Stimulated activated CD4-positive, alpha-beta T cell treated with anti-CD3 and anti-CD28 coated beads, Interleukin-12 subunit alpha, Interleukin-12 subunit beta, amount 100 ng/mL, for 48 hours (primary cell): ENCODE results near the gene IL5.

Experiments used
- DNase-seq, 3 donors: peaks; one replicate each; pipeline ENCODE4 v3.0.0-alpha.2; 2020; ENCODE audit warnings: low read depth in 2 of 3, low spot score in 1 of 3

Gene IL5

DNA sequence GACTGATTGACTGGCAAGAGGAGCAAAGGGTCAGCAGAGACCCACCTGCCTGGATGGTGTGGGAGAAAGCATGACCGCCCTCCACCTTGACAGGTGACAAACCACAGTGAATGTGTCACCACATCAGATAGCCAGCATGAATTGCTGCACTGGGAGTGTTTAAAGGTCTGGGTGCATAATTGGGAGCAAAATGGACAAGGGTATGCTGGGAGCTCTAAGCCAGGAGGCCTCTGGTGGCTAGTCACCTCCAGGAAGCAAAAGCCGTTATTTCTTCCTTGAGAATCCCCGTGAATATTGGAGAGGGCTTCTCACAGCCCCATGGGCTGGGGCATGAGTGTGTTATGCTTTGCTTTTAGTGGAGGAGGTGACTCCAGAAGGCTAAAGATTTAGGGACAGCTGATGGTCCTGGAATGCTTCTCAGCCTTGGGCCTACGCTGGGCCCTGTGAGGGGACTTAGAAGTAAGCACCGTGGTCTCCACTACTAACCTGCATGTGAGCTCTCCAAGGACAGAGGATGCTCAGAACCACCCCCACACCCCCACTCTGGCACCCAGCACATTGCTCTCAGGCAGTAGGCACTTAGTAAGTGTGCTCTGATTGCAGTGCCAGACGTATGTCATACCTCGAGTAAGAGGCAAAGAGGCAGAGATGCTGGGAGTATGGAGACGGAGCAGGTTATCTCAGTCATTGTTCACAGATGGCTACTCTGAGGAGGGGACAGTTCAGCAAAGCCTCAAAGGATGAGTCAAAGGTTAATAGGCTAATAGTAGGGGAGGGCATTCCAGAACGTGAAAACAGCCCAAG, 43.7 kb downstream of the IL5 start:
- DNase-seq = no peak

GRCh38 chr5:132498686-132499271, 44.5 kb downstream of the IL5 start:
- no peak for DNase-seq

DNA sequence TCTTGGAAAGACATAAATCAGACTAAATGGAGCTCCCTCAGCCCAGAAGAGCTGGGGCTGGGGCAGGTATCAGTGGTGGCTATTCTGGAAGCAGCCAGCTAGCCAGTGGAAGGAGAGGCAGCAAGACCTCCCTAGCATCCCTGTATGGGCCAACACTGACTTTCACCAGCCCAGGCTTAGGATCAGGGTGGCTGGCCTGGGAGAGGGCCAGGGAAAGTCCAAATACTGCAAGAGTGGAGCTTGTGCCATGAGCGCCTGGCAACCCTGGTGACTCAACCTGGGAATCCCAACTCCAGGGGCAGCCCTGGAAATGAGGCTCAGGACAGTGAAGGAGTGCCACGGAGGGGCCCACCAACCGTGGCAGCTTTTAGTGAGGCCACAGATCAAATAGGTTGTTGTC, 45.2 kb downstream of the IL5 start:
- DNase-seq = no peak

DNA sequence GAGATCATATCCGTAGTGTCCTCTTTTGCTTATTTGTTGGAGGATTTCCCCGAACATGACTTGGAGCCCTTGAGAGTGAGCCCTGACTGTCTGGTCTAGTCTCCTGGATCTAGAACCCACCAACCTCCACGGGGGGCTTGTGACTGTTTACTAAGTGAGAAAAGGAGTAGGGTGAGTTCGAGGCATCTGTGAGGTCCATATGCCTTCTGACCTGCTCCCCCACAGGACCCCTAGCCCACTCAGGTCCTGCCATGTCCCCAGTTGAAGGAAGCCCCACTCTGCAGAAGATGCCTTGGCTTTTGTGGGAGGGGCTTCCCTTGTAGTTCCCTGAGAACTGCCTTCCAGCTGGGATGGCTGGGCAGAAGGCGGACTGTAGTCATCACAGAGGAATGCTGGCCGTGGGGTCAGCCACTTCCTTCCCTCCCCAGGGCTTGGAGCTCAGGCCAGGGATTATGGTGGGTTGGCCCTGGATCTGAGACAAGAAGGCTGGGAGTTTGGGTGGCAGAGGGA, 45.8 kb downstream of the IL5 start:
- DNase-seq = no peak

- DNase-seq = peak in 1 of 3 donors; percentile 67
Observed at GRCh38 chr5:132496631-132497487, 46.5 kb downstream of the IL5 start.

- peak; percentile 76 to 80 (median 80) for DNase-seq
Observed at GRCh38 chr5:132496191-132496630, 47.1 kb downstream of the IL5 start.

DNA sequence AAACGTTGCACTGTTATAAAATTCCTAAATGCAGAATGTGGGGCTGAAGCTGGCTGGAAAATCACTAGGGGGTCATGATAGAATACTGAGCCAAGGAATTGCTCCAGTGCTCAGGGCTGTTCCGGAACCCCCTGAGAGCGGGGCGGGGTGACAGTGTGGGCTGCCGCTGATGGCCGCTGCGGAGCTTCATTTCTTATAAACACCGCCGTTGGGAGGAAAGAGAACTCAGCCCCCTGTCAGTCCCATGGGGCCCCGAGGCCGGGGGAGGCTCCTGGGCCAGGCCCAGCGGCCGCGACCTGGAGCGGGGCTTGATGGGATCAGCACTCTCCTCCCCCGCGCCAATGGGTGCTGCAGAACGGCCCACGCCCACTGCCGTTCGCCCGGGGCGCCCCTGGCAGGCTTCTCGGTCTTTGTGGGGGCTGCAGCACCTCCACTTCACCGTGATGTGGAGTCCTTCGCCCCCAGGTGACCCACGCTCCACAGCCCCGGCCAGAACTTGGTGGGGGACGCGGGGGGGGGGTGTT, 47.6 kb downstream of the IL5 start:
- peak; percentile 70 to 74 (median 72) for DNase-seq

DNA sequence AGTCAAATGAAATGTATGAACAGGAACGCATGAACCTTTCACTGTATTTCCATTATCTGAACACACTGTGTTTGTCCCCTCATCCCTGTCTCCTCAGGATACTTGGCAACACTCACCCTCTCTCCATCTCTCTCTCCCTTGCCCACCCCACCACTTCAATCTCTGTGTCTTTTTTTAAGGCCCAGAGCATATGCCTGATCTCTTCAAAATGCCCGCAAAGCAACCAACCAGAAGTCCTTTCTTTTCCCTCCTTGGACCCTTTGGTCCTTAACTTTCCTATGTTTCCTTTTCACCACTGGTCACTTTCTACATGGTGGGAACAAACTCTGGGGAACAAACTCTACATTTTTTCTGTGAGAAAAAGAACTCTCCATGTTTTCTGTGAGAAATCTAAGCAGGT, 49.5 kb downstream of the IL5 start:
- no peak for DNase-seq

DNA sequence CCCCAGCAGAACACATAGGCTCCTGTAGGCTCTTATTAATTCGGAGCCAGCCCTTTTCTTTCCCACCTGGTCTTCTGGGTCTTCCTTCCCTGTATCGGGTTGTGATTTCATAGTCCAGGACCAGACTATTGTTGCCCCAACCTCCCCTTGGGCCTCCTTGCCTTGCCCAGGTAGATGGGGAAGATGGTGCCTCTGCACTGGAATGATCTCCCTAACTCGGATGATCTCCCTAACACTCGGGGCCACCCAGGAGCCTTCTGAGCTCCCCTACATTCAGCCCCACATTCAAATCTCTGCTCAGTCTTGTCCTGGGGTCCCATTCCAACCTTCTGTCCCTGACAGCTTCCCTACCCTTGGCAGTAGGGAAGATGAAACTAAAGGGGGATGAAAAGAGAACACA, 50.1 kb downstream of the IL5 start:
- no peak for DNase-seq

- no peak for DNase-seq
Observed at GRCh38 chr5:132492386-132493125, 50.8 kb downstream of the IL5 start.
